Measurements from ENCODE around the gene IGFBP2. TPM values are rescaled to one million over a fixed set of nuclear protein-coding genes. Genes with fewer than 3 reads are reported as not detected.

Gene IGFBP2
- total and polyA plus RNA-seq, 2 experiments from 2014 or later: 177 to 364 TPM

- Histone ChIP-seq H3K27me3 (ENCODE audit: insufficient read depth) (peaks cover 3% of the 10 kb centered on the region), H3K9me2 (ENCODE audit: insufficient read depth) (0 out of 2 replicates have a peak, but pooled peaks cover 1% of the 10 kb centered on the region), H2AFZ (no peak overlapping the region), H3K79me2 (replicated peaks; ENCODE audit: insufficient read depth) (no peaks in the 10 kb centered on the region), H3K4me2 (no peak overlapping the region), H3K4me1 (ENCODE audit: insufficient read depth) (peaks cover 16% of the 10 kb centered on the region), H3F3A (replicated peaks; ENCODE audit: low read depth) (no peaks in the 10 kb centered on the region), H3K36me3 (ENCODE audit: insufficient read depth) (no peaks in the 10 kb centered on the region), H3K27ac (ENCODE audit: low read depth) (no peak overlapping the region), H3K4me3 (no peak overlapping the region), H4K20me1 (replicated peaks; ENCODE audit: insufficient read depth) (no peaks in the 10 kb centered on the region)
- ATAC-seq (no peak), DNase-seq (ENCODE audit: low spot score) (no peak)
- H3K4me1 Mint-ChIP-seq: peaks cover 21% of the 10 kb centered on the region
- TF ChIP-seq CREB1 (CRISPR knock-in tag; IDR thresholded peaks at IDR 0.05; ENCODE audit: low read depth): no peak
- no peak for TF ChIP-seq EZH2 (IDR thresholded peaks at IDR 0.05; ENCODE audit: low read depth, unreplicated experiment)
- TF ChIP-seq, protein P1, sequence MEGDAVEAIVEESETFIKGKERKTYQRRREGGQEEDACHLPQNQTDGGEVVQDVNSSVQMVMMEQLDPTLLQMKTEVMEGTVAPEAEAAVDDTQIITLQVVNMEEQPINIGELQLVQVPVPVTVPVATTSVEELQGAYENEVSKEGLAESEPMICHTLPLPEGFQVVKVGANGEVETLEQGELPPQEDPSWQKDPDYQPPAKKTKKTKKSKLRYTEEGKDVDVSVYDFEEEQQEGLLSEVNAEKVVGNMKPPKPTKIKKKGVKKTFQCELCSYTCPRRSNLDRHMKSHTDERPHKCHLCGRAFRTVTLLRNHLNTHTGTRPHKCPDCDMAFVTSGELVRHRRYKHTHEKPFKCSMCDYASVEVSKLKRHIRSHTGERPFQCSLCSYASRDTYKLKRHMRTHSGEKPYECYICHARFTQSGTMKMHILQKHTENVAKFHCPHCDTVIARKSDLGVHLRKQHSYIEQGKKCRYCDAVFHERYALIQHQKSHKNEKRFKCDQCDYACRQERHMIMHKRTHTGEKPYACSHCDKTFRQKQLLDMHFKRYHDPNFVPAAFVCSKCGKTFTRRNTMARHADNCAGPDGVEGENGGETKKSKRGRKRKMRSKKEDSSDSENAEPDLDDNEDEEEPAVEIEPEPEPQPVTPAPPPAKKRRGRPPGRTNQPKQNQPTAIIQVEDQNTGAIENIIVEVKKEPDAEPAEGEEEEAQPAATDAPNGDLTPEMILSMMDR (conservative IDR thresholded peaks at IDR 0.05; ENCODE audit: low read depth in 2 of 2): no peak
- TF ChIP-seq EZH2phosphoT487 (IDR thresholded peaks at IDR 0.05; ENCODE audit: unreplicated experiment): no peak
- TF ChIP-seq ZNF114 (CRISPR knock-in tag; IDR thresholded peaks at IDR 0.05): no peak
- TF ChIP-seq, protein P2, sequence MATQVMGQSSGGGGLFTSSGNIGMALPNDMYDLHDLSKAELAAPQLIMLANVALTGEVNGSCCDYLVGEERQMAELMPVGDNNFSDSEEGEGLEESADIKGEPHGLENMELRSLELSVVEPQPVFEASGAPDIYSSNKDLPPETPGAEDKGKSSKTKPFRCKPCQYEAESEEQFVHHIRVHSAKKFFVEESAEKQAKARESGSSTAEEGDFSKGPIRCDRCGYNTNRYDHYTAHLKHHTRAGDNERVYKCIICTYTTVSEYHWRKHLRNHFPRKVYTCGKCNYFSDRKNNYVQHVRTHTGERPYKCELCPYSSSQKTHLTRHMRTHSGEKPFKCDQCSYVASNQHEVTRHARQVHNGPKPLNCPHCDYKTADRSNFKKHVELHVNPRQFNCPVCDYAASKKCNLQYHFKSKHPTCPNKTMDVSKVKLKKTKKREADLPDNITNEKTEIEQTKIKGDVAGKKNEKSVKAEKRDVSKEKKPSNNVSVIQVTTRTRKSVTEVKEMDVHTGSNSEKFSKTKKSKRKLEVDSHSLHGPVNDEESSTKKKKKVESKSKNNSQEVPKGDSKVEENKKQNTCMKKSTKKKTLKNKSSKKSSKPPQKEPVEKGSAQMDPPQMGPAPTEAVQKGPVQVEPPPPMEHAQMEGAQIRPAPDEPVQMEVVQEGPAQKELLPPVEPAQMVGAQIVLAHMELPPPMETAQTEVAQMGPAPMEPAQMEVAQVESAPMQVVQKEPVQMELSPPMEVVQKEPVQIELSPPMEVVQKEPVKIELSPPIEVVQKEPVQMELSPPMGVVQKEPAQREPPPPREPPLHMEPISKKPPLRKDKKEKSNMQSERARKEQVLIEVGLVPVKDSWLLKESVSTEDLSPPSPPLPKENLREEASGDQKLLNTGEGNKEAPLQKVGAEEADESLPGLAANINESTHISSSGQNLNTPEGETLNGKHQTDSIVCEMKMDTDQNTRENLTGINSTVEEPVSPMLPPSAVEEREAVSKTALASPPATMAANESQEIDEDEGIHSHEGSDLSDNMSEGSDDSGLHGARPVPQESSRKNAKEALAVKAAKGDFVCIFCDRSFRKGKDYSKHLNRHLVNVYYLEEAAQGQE (IDR thresholded peaks at IDR 0.05; ENCODE audit: unreplicated experiment): no peak
- TF ChIP-seq POLR2AphosphoS5 (IDR thresholded peaks at IDR 0.05; ENCODE audit: low read depth): no peak
- no peak for TF ChIP-seq STAT1 (IDR thresholded peaks at IDR 0.05; ENCODE audit: unreplicated experiment)
- TF ChIP-seq, protein P3, sequence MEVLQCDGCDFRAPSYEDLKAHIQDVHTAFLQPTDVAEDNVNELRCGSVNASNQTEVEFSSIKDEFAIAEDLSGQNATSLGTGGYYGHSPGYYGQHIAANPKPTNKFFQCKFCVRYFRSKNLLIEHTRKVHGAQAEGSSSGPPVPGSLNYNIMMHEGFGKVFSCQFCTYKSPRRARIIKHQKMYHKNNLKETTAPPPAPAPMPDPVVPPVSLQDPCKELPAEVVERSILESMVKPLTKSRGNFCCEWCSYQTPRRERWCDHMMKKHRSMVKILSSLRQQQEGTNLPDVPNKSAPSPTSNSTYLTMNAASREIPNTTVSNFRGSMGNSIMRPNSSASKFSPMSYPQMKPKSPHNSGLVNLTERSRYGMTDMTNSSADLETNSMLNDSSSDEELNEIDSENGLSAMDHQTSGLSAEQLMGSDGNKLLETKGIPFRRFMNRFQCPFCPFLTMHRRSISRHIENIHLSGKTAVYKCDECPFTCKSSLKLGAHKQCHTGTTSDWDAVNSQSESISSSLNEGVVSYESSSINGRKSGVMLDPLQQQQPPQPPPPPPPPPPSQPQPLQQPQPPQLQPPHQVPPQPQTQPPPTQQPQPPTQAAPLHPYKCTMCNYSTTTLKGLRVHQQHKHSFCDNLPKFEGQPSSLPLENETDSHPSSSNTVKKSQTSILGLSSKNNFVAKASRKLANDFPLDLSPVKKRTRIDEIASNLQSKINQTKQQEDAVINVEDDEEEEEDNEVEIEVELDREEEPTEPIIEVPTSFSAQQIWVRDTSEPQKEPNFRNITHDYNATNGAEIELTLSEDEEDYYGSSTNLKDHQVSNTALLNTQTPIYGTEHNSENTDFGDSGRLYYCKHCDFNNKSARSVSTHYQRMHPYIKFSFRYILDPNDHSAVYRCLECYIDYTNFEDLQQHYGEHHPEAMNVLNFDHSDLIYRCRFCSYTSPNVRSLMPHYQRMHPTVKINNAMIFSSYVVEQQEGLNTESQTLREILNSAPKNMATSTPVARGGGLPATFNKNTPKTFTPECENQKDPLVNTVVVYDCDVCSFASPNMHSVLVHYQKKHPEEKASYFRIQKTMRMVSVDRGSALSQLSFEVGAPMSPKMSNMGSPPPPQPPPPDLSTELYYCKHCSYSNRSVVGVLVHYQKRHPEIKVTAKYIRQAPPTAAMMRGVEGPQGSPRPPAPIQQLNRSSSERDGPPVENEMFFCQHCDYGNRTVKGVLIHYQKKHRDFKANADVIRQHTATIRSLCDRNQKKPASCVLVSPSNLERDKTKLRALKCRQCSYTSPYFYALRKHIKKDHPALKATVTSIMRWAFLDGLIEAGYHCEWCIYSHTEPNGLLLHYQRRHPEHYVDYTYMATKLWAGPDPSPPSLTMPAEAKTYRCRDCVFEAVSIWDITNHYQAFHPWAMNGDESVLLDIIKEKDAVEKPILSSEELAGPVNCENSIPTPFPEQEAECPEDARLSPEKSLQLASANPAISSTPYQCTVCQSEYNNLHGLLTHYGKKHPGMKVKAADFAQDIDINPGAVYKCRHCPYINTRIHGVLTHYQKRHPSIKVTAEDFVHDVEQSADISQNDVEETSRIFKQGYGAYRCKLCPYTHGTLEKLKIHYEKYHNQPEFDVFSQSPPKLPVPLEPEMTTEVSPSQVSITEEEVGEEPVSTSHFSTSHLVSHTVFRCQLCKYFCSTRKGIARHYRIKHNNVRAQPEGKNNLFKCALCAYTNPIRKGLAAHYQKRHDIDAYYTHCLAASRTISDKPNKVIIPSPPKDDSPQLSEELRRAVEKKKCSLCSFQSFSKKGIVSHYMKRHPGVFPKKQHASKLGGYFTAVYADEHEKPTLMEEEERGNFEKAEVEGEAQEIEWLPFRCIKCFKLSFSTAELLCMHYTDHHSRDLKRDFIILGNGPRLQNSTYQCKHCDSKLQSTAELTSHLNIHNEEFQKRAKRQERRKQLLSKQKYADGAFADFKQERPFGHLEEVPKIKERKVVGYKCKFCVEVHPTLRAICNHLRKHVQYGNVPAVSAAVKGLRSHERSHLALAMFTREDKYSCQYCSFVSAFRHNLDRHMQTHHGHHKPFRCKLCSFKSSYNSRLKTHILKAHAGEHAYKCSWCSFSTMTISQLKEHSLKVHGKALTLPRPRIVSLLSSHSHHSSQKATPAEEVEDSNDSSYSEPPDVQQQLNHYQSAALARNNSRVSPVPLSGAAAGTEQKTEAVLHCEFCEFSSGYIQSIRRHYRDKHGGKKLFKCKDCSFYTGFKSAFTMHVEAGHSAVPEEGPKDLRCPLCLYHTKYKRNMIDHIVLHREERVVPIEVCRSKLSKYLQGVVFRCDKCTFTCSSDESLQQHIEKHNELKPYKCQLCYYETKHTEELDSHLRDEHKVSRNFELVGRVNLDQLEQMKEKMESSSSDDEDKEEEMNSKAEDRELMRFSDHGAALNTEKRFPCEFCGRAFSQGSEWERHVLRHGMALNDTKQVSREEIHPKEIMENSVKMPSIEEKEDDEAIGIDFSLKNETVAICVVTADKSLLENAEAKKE (CRISPR knock-in tag; IDR thresholded peaks at IDR 0.05): no peak
- no peak for TF ChIP-seq ETS1 (IDR thresholded peaks at IDR 0.05)
- no peak for TF ChIP-seq JUNB (IDR thresholded peaks at IDR 0.05; ENCODE audit: unreplicated experiment)
- TF ChIP-seq ZNF331 (CRISPR knock-in tag; IDR thresholded peaks at IDR 0.05; ENCODE audit: low read depth): no peak
- TF ChIP-seq NANOG (IDR thresholded peaks at IDR 0.05; ENCODE audit: borderline replicate concordance): no peak
- 0 out of 3 replicates have a peak, but pooled peaks cover 2% of the 10 kb centered on the region for H3K9me3 Mint-ChIP-seq
- no peaks in the 10 kb centered on the region for H3K36me3 Mint-ChIP-seq (ENCODE audit: low read depth)
- H3K27ac Mint-ChIP-seq: no peak overlapping the region
- peaks cover 11% of the 10 kb centered on the region for H3K27me3 Mint-ChIP-seq (ENCODE audit: insufficient read depth, low read depth, poor library complexity)
- no peak overlapping the region for H3K4me3 Mint-ChIP-seq
Observed at GRCh38 chr2:216626875-216627245, 6.4 kb upstream of the IGFBP2 start.
